NOMO-1 (cell line): Measurements from ENCODE around the gene ALKBH6.
"Not testable (repeated sequence)": the region's sequence is repeated elsewhere in the genome, so short reads cannot be mapped to it uniquely, and the experiment has no call there.

Source experiments
- DNase-seq, 2 experiments: peaks; one replicate each; lab custom pipeline; 2025; ENCODE audit not compliant: unreplicated experiment in 2 of 2; lab: John Stamatoyannopoulos, UW

ALKBH6 gene

DNA sequence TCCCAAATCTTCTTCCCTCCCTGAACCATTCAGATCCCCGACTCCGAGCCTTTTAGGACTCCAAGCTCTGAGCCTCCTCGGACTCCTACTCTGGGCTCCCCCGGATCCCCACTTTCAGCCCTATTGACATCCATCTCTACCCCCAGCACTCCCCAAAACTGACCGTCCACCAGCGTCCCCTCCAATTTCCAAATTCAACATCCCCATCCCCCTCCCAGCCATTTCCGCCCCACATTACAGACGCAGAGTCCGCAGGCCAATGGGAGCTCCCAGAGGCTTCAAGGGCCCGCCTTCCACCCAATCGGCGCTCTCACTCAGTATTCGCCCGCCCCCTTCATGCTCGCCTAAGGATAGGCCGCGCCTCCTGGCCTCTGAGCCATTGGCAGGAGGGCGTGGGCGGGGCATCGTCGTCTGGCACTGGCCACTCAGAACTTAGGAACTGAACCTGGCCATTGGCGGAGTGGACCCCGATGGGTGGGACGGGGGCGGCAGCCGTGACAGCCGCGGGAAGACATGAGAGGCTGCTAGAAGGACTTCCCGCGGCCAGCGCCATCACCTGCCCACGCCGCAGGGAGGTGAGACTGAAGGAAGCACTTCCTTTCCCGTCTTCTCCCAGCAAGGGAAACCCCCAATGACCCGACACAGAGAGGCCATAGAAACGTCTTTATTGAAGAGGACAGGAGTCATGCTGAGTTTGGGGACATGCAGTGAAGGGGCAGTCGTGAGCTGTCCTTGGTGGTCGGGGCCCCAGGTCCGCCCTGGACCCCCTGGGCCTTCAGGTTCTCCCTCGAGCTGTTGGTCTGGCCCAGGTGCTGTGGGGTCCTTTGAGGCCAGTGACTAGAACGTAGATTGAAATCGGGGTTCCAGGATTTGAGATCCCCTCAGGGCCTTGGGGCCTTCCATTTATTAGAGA lies at the start of gene ALKBH6:
Gene ALKBH6, minus strand, starts transcription at position 202 of the 913 bp plus-strand sequence. CDS start 816 bp downstream, outside the sequence.
- DNase-seq = peak; percentile 100

- no peak for DNase-seq
Observed at GRCh38 chr19:36061367-36061766, 47.4 kb upstream of the ALKBH6 start.

- DNase-seq = no peak
Observed at GRCh38 chr19:36060430-36060829, 46.4 kb upstream of the ALKBH6 start.

- DNase-seq = no peak
Observed at GRCh38 chr19:36059180-36059910, 45.3 kb upstream of the ALKBH6 start.

DNA sequence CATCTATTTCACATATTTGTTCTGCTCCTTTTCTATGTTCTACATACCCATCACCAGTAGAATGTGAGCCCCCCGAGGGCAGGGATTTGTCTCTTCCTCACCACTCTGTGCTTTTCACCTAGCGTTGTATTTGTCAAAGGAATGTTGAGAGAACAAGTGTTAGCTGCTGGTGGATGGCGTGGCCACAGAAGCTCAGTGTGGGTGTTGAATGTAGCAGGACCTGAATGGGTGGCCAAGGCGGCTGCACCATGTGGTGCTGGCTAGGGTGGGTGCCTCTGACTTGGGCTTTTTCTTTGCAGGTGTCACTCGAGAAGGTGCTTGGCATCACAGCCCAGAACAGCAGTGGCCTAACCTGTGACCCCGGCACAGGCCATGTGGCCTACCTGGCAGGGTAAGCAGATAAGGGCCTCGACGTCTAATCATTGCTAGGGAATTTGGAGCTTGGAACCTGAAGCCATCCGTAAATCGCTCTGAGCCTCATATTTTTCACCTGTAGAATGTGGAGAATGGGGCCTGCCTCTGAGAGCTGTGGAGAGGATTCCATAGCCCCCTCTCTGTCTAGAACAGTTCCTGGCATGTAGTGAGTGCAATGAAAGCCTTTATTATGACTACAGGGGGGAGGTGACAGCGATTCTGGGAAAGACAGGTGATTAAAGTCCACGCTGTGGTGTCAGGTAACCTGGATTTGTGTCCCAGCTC lies 44.6 kb upstream of the ALKBH6 start:
- no peak for DNase-seq

DNA sequence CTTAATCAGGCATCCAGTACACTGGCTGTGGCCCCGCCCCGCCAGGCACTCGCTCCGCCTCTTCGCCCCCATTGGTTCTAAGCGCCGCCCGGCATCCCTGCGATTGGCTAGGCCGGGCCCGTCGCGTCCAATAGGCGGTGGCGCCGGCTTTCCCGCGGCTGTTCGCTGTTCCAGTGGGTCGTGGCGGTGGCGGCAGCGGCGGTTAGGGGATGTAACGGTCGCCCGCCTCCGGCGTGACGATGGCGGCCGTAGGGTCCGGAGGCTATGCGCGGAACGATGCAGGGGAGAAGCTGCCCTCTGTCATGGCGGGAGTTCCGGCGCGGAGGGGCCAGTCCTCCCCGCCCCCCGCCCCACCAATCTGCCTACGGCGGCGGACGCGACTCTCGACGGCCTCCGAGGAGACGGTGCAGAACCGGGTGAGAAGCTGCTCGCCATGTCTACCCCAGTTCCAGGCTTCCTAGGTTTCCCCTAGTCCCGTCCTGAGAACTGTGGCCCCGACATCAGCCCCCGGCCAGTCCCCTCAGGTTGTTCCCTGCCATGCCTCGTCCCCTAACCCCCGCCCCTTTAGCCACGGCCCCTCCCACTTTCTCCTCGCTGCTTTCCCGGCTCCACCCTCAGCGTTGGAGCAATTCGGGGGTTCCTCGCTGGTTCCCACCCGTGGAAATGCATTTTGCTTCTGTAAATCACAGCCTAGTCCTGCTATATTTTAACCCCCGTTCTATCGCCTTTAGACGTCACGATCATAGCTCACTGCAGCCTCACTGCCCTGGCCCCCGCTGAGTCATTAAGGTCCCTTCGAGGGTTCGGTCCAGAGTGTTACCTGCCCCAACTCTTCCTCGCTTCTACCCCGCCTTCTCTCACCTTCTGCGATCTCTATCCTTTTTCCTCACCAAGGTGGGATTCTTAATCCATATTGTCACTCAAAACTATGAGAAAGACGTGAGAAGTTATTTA lies 41.0 kb upstream of the ALKBH6 start, which contains the start of gene WDR62:
Gene WDR62, plus strand, starts transcription at position 165 of the 954 bp plus-strand sequence. Its CDS starts 75 bp downstream, at position 240.
- peak; percentile 94 to 97 for DNase-seq

GRCh38 chr19:36054119-36054732 lies 40.2 kb upstream of the ALKBH6 start, which contains the start of gene THAP8:
Gene THAP8 (minus strand): TSS chr19:36054285. CDS start chr19:36054217, 68 bp downstream.
- peak; percentile 98 to 99 for DNase-seq

- DNase-seq = no peak
Observed at GRCh38 chr19:36051637-36052036, 37.6 kb upstream of the ALKBH6 start.

- DNase-seq = no peak
Observed at GRCh38 chr19:36051236-36051635, 37.2 kb upstream of the ALKBH6 start.

GRCh38 chr19:36049080-36049698 lies 35.2 kb upstream of the ALKBH6 start:
- no peak for DNase-seq

DNA sequence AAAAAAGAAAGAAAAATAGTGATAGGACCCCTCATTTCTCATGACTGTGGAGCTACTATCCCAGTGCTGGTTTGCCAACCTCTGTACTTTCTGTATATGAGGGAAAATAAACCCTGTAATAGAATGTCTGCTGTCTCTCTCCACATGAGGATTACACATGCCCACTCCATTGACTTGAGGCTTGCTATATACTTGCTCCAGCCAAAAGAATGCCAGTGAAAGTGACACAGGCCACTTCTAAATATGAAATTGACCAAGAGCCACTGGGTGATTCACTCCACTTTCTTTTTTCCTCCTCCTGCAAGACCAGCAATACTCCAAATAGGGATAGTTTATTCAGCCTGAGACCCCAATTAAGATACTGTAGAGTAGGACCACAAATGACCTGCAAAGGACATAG lies 33.8 kb upstream of the ALKBH6 start:
- no peak for DNase-seq

- no peak for DNase-seq
Observed at GRCh38 chr19:36046443-36047050, 32.5 kb upstream of the ALKBH6 start.

DNA sequence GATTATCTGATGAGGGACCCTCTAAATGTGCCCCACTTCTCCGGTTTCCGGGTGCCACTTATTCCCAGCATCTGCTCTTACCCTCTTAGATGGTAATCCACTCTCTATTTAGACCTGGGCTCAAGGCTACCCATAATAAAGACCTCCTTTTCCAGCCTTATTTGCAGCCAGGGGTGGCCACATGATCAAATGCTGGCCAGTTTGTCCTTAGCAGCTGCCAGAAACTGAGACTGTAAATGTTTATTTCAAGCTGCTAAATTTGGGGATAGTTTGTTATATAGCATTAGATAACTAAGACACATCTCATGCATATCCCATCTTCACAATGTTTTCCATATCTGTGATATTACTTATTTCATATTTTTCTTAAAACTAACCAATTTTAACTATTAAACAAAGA lies 29.9 kb upstream of the ALKBH6 start:
- no peak for DNase-seq

- no peak for DNase-seq
Observed at GRCh38 chr19:36041831-36042230, 27.8 kb upstream of the ALKBH6 start.

DNA sequence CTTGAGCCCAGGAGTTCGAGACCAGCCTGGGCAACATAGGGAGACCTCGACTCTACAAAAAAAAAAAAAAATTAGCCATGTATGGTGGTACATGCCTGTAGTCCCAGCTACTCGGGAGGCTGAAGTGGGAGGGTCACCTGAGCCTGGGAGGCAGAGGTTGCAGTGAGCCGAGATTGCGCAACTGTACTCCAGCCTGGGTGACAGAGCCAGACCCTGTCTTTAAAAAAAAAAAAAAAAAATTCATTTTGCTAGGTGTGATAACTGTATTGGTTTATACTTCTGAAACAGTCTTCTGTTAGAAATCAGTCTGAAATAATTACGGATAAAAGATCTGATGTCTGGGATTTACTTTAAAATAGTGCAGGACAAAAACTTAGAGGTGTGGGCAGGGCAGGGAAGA lies 27.1 kb upstream of the ALKBH6 start:
- DNase-seq = not testable (repeated sequence)

- no peak for DNase-seq
Observed at GRCh38 chr19:36040495-36040894, 26.5 kb upstream of the ALKBH6 start.

DNA sequence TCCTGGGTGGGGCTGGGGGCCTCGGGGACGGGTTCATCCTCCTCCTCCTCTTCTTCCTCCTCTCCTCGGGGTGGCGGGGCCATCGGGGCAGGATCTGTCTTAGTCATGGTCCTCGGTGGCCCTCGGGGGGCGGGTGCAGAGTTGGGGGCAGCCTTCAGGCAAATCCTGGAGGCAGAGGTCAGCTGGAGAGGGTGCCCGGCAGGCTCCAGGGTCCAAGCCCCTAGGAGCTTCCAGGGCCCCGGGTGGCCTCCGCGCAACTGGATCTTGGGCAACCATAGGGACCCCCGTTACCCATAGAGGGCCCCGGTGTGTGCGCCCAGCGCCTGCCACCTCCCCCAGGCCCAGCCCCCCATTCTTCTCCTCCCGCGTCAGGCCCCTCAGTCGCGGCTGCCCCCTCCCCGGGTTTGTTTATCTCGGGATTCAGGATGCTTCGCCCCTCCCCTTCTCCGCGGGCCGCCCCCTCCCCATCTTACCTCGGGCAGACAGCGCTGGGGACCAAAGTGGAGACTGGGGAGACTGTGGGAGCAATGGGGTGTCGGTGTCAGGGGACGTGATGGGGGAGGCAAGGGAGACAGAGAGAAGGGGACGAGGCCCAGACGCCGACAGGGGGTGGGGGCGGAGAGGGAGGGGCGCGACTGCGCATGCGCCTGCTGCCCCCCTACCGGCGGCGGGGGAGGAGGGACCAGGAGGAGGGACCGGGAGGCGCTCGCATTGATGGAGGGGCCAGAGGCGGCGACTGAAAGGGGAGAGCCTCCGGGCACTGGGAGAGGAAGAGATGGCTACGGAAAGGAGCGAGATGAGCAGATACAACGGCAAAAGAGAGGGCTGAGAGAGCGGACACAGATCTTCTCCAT lies 18.5 kb upstream of the ALKBH6 start, which contains the start of gene CLIP3:
Gene CLIP3, minus strand, starts transcription at position 623 of the 854 bp plus-strand sequence. Its CDS starts 516 bp downstream, at position 107.
- no peak for DNase-seq
